Neural cell (in vitro differentiated cells): Measurements from ENCODE around the gene ADRM1. TPM values are rescaled to one million over a fixed set of nuclear protein-coding genes. Genes with fewer than 3 reads are reported as not detected.

Experiments
- H2AFZ ChIP-seq: fragments of 200-600, 300-800 bp; sonication (generic), shearing (Covaris generic); 2 replicates; pipeline ENCODE4 v1.6.0; 2014; ENCODE audit warnings: low read depth, mild to moderate bottlenecking, antibody characterized with exemption, low read length, moderate library complexity
- H3F3A ChIP-seq: fragments of 200-600 bp; shearing (Covaris generic); 2 replicates; pipeline ENCODE4 v1.6.1; 2016; ENCODE audit warnings: mild to moderate bottlenecking, moderate library complexity, mixed read lengths, antibody characterized with exemption, low read length; ENCODE audit not compliant: insufficient read depth, poor library complexity, severe bottlenecking
- H3K27ac ChIP-seq: fragments of 200-600, 300-800 bp; sonication (generic), shearing (Covaris generic); 2 replicates; pipeline ENCODE4 v1.5.1; 2014; ENCODE audit warnings: mild to moderate bottlenecking, low read length, moderate library complexity
- H3K27me3 ChIP-seq: fragments of 300-800, 200-600 bp; sonication (generic), shearing (Covaris generic); 2 replicates; pipeline ENCODE4 v1.6.0; 2014; ENCODE audit warnings: mild to moderate bottlenecking, low read depth, low read length, moderate library complexity; ENCODE audit not compliant: insufficient read depth
- H3K36me3 ChIP-seq: fragments of 300-800, 200-600 bp; sonication (generic), shearing (Covaris generic); 2 replicates; pipeline ENCODE4 v1.5.1; 2014; ENCODE audit warnings: mild to moderate bottlenecking, antibody characterized with exemption, low read length, moderate library complexity; ENCODE audit not compliant: insufficient read depth
- H3K4me2 ChIP-seq: fragments of 300-800, 200-600 bp; sonication (generic), shearing (Covaris generic); 2 replicates; pipeline ENCODE4 v1.6.0; 2014; ENCODE audit warnings: mild to moderate bottlenecking, low read length
- H3K4me3 ChIP-seq: fragments of 300-800, 200-600 bp; sonication (generic), shearing (Covaris generic); 2 replicates; pipeline ENCODE4 v1.5.1; 2014; ENCODE audit warnings: mild to moderate bottlenecking, low read length, moderate library complexity
- H3K79me2 ChIP-seq: fragments of 200-600 bp; shearing (Covaris generic); replicated peaks from 2 replicates; pipeline ENCODE4 v1.6.0; 2014; ENCODE audit warnings: mild to moderate bottlenecking, low read length, moderate library complexity; ENCODE audit not compliant: insufficient read depth
- H3K9ac ChIP-seq: fragments of 300-800, 200-600 bp; sonication (generic), shearing (Covaris generic); 2 replicates; pipeline ENCODE4 v1.6.1; 2016; ENCODE audit warnings: mild to moderate bottlenecking, low read length, mixed read lengths
- H3K9me2 ChIP-seq: fragments of 200-600 bp; shearing (Covaris generic); 2 replicates; pipeline ENCODE4 v1.6.1; 2016; ENCODE audit warnings: mild to moderate bottlenecking, low read length, mixed read lengths; ENCODE audit not compliant: insufficient read depth
- H3K9me3 ChIP-seq: fragments of 200-600, 300-800 bp; sonication (generic), shearing (Covaris generic); 2 replicates; pipeline ENCODE4 v1.6.1; 2016; ENCODE audit warnings: mild to moderate bottlenecking, mixed run types, low read length, moderate library complexity, mixed read lengths
- H4K20me1 ChIP-seq: fragments of 200-600 bp; shearing (Covaris generic); 2 replicates; pipeline ENCODE4 v1.6.1; 2016; ENCODE audit warnings: mild to moderate bottlenecking, mixed run types; ENCODE audit not compliant: insufficient read depth
- CTCF ChIP-seq: fragments of 450-650 bp; IDR thresholded peaks from 2 replicates; pipeline ENCODE4 v1.5.1; 2014; ENCODE audit warnings: antibody characterized with exemption, mild to moderate bottlenecking, moderate library complexity; ENCODE audit not compliant: poor library complexity, severe bottlenecking
- EP300 ChIP-seq: fragments of 450-650 bp; conservative IDR thresholded peaks from 2 replicates; pipeline ENCODE4 v1.6.1; 2014; ENCODE audit warnings: antibody characterized with exemption, mild to moderate bottlenecking, moderate library complexity; ENCODE audit not compliant: poor library complexity, severe bottlenecking
- EZH2 ChIP-seq: fragments of 200-600, 300-800 bp; shearing (Covaris generic), sonication (generic); IDR thresholded peaks from 2 replicates; pipeline ENCODE4 v1.6.1; 2014; ENCODE audit warnings: antibody characterized with exemption, low read length, borderline replicate concordance, mild to moderate bottlenecking; ENCODE audit not compliant: insufficient read depth, poor library complexity, severe bottlenecking
- MXI1 ChIP-seq: fragments of 450-650 bp; conservative IDR thresholded peaks from 2 replicates; pipeline ENCODE4 v1.6.1; 2014; ENCODE audit warnings: antibody characterized with exemption, mild to moderate bottlenecking; ENCODE audit not compliant: poor library complexity, severe bottlenecking
- POLR2AphosphoS5 ChIP-seq: IDR thresholded peaks from 2 replicates; pipeline ENCODE4 v1.6.1; 2012
- RAD21 ChIP-seq: fragments of 450-650 bp; conservative IDR thresholded peaks from 2 replicates; pipeline ENCODE4 v1.6.1; 2014; ENCODE audit warnings: antibody characterized with exemption, mild to moderate bottlenecking, moderate library complexity
- REST ChIP-seq: IDR thresholded peaks from 2 replicates; pipeline ENCODE4 v1.6.1; 2012; ENCODE audit warnings: borderline replicate concordance
- SMC3 ChIP-seq: fragments of 450-650 bp; conservative IDR thresholded peaks from 2 replicates; pipeline ENCODE4 v1.6.1; 2014; ENCODE audit warnings: antibody characterized with exemption, mild to moderate bottlenecking, moderate library complexity; ENCODE audit not compliant: poor library complexity
- TAF1 ChIP-seq: IDR thresholded peaks from 2 replicates; pipeline ENCODE4 v1.6.1; 2012; ENCODE audit warnings: low read depth
- polyA plus RNA-seq: library from polyadenylated mRNA; depleted of rRNA; stranded (reverse); fragments of >200 nt; gene quantifications from 2 replicates; pipeline ENCODE4 v1.2.3, GENCODE V29; 2014

The ADRM1 gene
- polyA plus RNA-seq, 1 donor from 2014 or later, result 111 TPM

DNA sequence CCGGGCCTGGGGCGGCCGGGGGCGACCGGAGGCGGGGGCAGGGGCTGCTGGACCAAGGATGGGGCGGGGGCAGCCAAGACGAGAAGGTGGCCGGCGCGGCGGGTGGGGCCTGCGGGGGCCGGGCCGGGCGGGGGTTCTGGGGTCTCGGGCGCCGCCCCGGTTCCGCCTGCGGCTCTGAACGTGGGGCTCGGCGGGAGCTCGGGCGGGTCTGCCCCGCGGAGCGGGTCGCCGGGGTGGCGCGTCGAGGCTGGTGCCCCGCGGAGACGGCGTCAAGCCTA is 204 bp downstream of the ADRM1 start:
- no peaks in the 10 kb centered on the region for H3K27me3 ChIP-seq
- H4K20me1 ChIP-seq, result peaks cover 9% of the 10 kb centered on the region
- no peaks in the 10 kb centered on the region for H3K9me3 ChIP-seq
- H3K36me3 ChIP-seq, result no peaks in the 10 kb centered on the region
- no peak overlapping the region for H3K4me2 ChIP-seq
- TF ChIP-seq MXI1 (no peak), SMC3 (no peak), REST (no peak), EP300 (no peak), POLR2AphosphoS5 (no peak), TAF1 (no peak), RAD21 (no peak)
- no peaks in the 10 kb centered on the region for H3F3A ChIP-seq
- H3K9me2 ChIP-seq, result no peaks in the 10 kb centered on the region
- peak overlapping the region; percentile 93 for H3K4me3 ChIP-seq
- peak overlapping the region; percentile 66 for H3K9ac ChIP-seq
- H3K79me2 ChIP-seq, result peaks cover 14% of the 10 kb centered on the region
- no peak overlapping the region for H2AFZ ChIP-seq
- H3K27ac ChIP-seq, result no peak overlapping the region

DNA sequence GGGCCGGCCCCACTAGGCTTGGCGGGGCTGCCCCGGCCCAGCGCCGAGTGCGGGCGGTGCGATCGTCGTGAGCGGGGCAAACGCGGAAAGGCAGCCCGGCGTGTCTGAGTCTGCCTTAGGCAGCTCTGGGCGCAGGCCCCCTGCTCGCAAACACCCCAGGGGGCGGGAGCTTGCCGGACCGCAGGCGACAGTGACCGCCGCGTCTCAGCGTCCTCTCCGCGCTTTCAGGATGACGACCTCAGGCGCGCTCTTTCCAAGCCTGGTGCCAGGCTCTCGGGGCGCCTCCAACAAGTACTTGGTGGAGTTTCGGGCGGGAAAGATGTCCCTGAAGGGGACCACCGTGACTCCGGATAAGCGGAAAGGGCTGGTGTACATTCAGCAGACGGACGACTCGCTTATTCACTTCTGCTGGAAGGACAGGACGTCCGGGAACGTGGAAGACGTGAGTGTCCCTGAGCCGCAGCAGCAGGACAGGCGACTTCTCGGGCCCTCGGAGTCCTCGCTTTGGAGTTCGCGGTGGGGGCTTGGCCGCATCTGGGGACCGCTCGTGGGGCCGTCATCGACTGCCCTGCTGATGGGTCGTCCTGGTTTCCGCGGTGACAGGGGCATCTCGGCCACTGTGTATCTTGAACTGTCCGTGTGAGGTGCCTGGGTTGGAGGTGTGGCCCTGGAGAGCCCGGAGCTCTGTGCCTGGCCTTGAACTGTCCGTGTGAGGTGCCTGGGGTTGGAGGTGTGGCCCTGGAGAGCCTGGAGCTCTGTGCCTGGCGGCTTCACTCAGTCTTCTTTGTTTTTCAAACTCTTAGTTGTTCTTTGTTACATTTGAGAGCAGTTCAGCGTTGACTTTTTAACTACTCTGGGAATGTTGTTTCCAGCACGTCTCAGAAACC is 786 bp downstream of the ADRM1 start:
- Histone ChIP-seq H3K4me2 (peak overlapping the region; percentile 82), H2AFZ (no peak overlapping the region), H3F3A (no peaks in the 10 kb centered on the region), H3K36me3 (no peaks in the 10 kb centered on the region), H3K79me2 (peaks cover 14% of the 10 kb centered on the region), H3K9ac (peak overlapping the region; percentile 66), H3K9me2 (no peaks in the 10 kb centered on the region), H3K27me3 (no peaks in the 10 kb centered on the region), H3K4me3 (peak overlapping the region; percentile 93), H3K9me3 (no peaks in the 10 kb centered on the region), H4K20me1 (peaks cover 9% of the 10 kb centered on the region), H3K27ac (no peak overlapping the region)
- TF ChIP-seq EP300 (no peak), REST (no peak), CTCF (no peak), MXI1 (no peak), EZH2 (no peak)
